Endothelial cell of umbilical vein (primary cell): ENCODE results near the gene CCNC. TPM values are rescaled to one million over a fixed set of nuclear protein-coding genes. Genes with fewer than 3 reads are reported as not detected.

ENCODE experiments used
- BruUV-seq: library from RNA; stranded (reverse); fragments of 400-500 nt; replicated peaks from 2 replicates; lab custom pipeline; 2021; lab: Mats Ljungman, UMichigan
- CTCF ChIA-PET: fragments of 300-600, 350-600 bp; sonication (Branson Sonifier 250); formaldehyde crosslinking; loops from one replicate; lab custom pipeline; 2021; ENCODE audit warnings: antibody characterized with exemption, inconsistent platforms; lab: Charles Lee
- POLR2A ChIA-PET: fragments of 300-600, 350-600 bp; sonication (Branson Sonifier 250); formaldehyde crosslinking; loops from one replicate; lab custom pipeline; 2021; ENCODE audit warnings: antibody characterized with exemption, inconsistent platforms; lab: Charles Lee
- DNase-seq: peaks from one replicate; pipeline ENCODE4 v3.0.0-alpha.2; 2011; ENCODE audit warnings: low read depth, low spot score
- FAIRE-seq: peaks from 2 replicates; lab custom pipeline; 2011; peaks lifted over from hg19 to GRCh38; lab: Jason Lieb, UNC
- H2AFZ ChIP-seq: 2 replicates; pipeline ENCODE4 v1.6.0; 2012; ENCODE audit warnings: low read depth, low read length, control low read depth, inconsistent platforms
- H3K27ac ChIP-seq: 2 replicates; pipeline ENCODE4 v1.5.1; 2011; ENCODE audit warnings: low read depth, mild to moderate bottlenecking, control low read depth, low read length, moderate library complexity; ENCODE audit not compliant: insufficient read depth
- H3K27me3 ChIP-seq, 2 experiments: 2 replicates each; pipeline versions ENCODE4 v1.6.0 to v1.6.1; 2011; ENCODE audit warnings: low read length in 2 of 2, mixed read lengths in 1 of 2; ENCODE audit not compliant: control insufficient read depth in 2 of 2, insufficient read depth in 2 of 2
- H3K36me3 ChIP-seq, 2 experiments: 2 replicates in 1 of 2; 3 replicates in 1 of 2; pipeline ENCODE4 v1.5.1; 2011; ENCODE audit warnings: low read length in 2 of 2, mild to moderate bottlenecking in 1 of 2, moderate library complexity in 1 of 2; ENCODE audit not compliant: control insufficient read depth in 2 of 2, insufficient read depth in 2 of 2; ENCODE audit errors: extremely low read depth in 1 of 2
- H3K4me1 ChIP-seq: 3 replicates; pipeline ENCODE4 v1.5.1; 2011; ENCODE audit warnings: mild to moderate bottlenecking, low read length; ENCODE audit not compliant: control insufficient read depth, insufficient read depth; ENCODE audit errors: extremely low read depth
- H3K4me2 ChIP-seq: 2 replicates; pipeline ENCODE4 v1.6.1; 2011; ENCODE audit warnings: low read length, control low read depth, mixed read lengths; ENCODE audit not compliant: insufficient read depth
- H3K4me3 ChIP-seq, 3 experiments: fragments of 200-600 bp in 1 of 3; sonication (generic), shearing (Covaris generic) in 1 of 3; replicated peaks in 1 of 3; 2 replicates each; pipeline ENCODE4 v1.5.1; 2011 to 2016; ENCODE audit warnings: control low read depth in 3 of 3, low read length in 3 of 3, mild to moderate bottlenecking in 2 of 3, inconsistent platforms in 1 of 3, low read depth in 1 of 3, moderate library complexity in 1 of 3; ENCODE audit not compliant: insufficient read depth in 1 of 3
- H3K79me2 ChIP-seq: 2 replicates; pipeline ENCODE4 v1.6.0; 2012; ENCODE audit warnings: low read length, inconsistent platforms; ENCODE audit not compliant: control insufficient read depth, insufficient read depth
- H3K9ac ChIP-seq: replicated peaks from 2 replicates; pipeline ENCODE3; 2011; ENCODE audit warnings: low read length, control low read depth; ENCODE audit not compliant: insufficient read depth; ENCODE audit errors: extremely low read depth
- H3K9me1 ChIP-seq: replicated peaks from 3 replicates; pipeline ENCODE4 v1.6.0; 2011; ENCODE audit warnings: mild to moderate bottlenecking, low read length; ENCODE audit not compliant: control insufficient read depth, insufficient read depth; ENCODE audit errors: extremely low read depth
- H3K9me3 ChIP-seq: replicated peaks from 2 replicates; pipeline ENCODE4 v1.5.1; 2012; ENCODE audit warnings: low read length, inconsistent platforms; ENCODE audit not compliant: control insufficient read depth, insufficient read depth
- H4K20me1 ChIP-seq: replicated peaks from 2 replicates; pipeline ENCODE3; 2011; ENCODE audit warnings: mild to moderate bottlenecking, low read length; ENCODE audit not compliant: control insufficient read depth, insufficient read depth; ENCODE audit errors: extremely low read depth
- CTCF ChIP-seq, 2 donors: IDR thresholded peaks; 1 replicate in 1 of 2; 2 replicates in 1 of 2; pipeline ENCODE4 v1.5.1; 2011; ENCODE audit warnings: low read length in 2 of 2, mild to moderate bottlenecking in 2 of 2, moderate library complexity in 2 of 2, control low read depth in 1 of 2, inconsistent platforms in 1 of 2, low read depth in 1 of 2; ENCODE audit not compliant: insufficient read depth in 1 of 2; ENCODE audit errors: extremely low read depth in 1 of 2
- EZH2 ChIP-seq: IDR thresholded peaks from 2 replicates; pipeline ENCODE4 v1.6.1; 2012; ENCODE audit warnings: borderline replicate concordance, low read depth, mild to moderate bottlenecking, moderate library complexity, low read length, inconsistent platforms; ENCODE audit not compliant: severe bottlenecking
- FOS ChIP-seq: IDR thresholded peaks from 2 replicates; pipeline ENCODE4 v1.6.1; 2011; ENCODE audit warnings: mild to moderate bottlenecking, low read length, moderate library complexity, borderline replicate concordance; ENCODE audit not compliant: insufficient read depth
- GATA2 ChIP-seq: IDR thresholded peaks from 2 replicates; pipeline ENCODE4 v1.7.0; 2011; ENCODE audit warnings: low read depth, mild to moderate bottlenecking, moderate library complexity, mixed read lengths, low read length; ENCODE audit not compliant: insufficient read length, insufficient read depth
- JUN ChIP-seq: IDR thresholded peaks from 2 replicates; pipeline ENCODE4 v1.6.1; 2011; ENCODE audit warnings: borderline replicate concordance, low read depth; ENCODE audit not compliant: insufficient read length, insufficient read depth
- MAX ChIP-seq: IDR thresholded peaks from 2 replicates; pipeline ENCODE4 v1.6.1; 2011; ENCODE audit not compliant: insufficient read depth, insufficient read length
- MYC ChIP-seq: IDR thresholded peaks from one replicate; pipeline ENCODE4 v1.6.1; 2011; ENCODE audit warnings: mild to moderate bottlenecking, low read depth, low read length
- POLR2A ChIP-seq: IDR thresholded peaks from 2 replicates; pipeline ENCODE4 v1.6.1; 2012; ENCODE audit warnings: low read depth, mild to moderate bottlenecking, control low read depth, low read length
- POLR2AphosphoS5 ChIP-seq: IDR thresholded peaks from 2 replicates; pipeline ENCODE4 v1.6.1; 2012; ENCODE audit warnings: low read depth, mild to moderate bottlenecking, control low read depth, low read length, moderate library complexity; ENCODE audit not compliant: insufficient read depth
- dilution Hi-C: fragments of 300-500 bp; cut with MboI; formaldehyde crosslinking; loops from one replicate; pipeline ENCODE4 v1.15.0; 2019; ENCODE audit warnings: low sequenced_read_pairs; ENCODE audit not compliant: extremely low pct_ligation_motif_present
- intact Hi-C: fragments of 100-400 bp; cut with micrococcal nuclease; formaldehyde crosslinking; loops from one replicate; pipeline ENCODE4 v1.10.0; 2022
- polyA plus RNA-seq, 4 experiments: library from polyadenylated mRNA; depleted of rRNA in 3 of 4; stranded (reverse) in 3 of 4; unstranded in 1 of 4; fragments of >200 nt; gene quantifications; 2 replicates each; pipeline versions ENCODE4 v1.2.1 to v1.2.3, GENCODE V29; 2011 to 2012; ENCODE audit warnings: missing spikeins in 1 of 4
- total RNA-seq: library from RNA; stranded (reverse); gene quantifications from 2 replicates; pipeline ENCODE4 v1.2.3, GENCODE V29; 2021

The CCNC gene
- total and polyA plus RNA-seq, 2 donors (not counting 3 experiments of a cell fraction or from before 2014, with no cell fraction given): 18.2 to 53.5 TPM

- Histone ChIP-seq H3K79me2 (no peaks in the 10 kb centered on the region), H3K4me2 (no peak overlapping the region), H2AFZ (no peak overlapping the region), H3K27ac (no peak overlapping the region), H3K9ac (no peak overlapping the region), H3K27me3 (peaks cover 85 to 98% of the 10 kb centered on the region in 2 experiments), H3K9me3 (no peaks in the 10 kb centered on the region), H4K20me1 (no peaks in the 10 kb centered on the region), H3K36me3 (no peaks in the 10 kb centered on the region), H3K9me1 (no peaks in the 10 kb centered on the region), H3K4me1 (peaks cover 6% of the 10 kb centered on the region), H3K4me3 (no peak overlapping the region)
- BruUV-seq: no TSS peak
- DNase-seq (no peak), FAIRE-seq (no peak)
- intact Hi-C loops: loop anchor here (10.0 kb wide), 1 partner anchor 855 kb away; the partner anchor contains the start of gene SIM1
- CTCF ChIA-PET: interaction anchor here (1.1 to 1.5 kb wide), 2 partner anchors 9 to 27 kb away, joined by 3 to 4 read pairs; no protein-coding TSS in a partner anchor
- TF ChIP-seq MAX: no peak
- no peak for TF ChIP-seq POLR2A
- TF ChIP-seq GATA2: no peak
- TF ChIP-seq JUN: no peak
- no peak for TF ChIP-seq FOS
- no peak for TF ChIP-seq POLR2AphosphoS5
- no peak for TF ChIP-seq EZH2
- TF ChIP-seq CTCF (IDR thresholded peaks at IDR 0.05; ENCODE audit: extremely low read depth in 1 of 2, insufficient read depth in 1 of 2, low read depth in 1 of 2, low read length in 2 of 2): no peak
- TF ChIP-seq MYC: no peak
- dilution Hi-C loops: no loop called here
- POLR2A ChIA-PET: no interaction called here
Observed at GRCh38 chr6:99609905-99610489, 41.5 kb upstream of the CCNC start.
